ENCODE measurements around the gene ZDHHC9. TPM values are rescaled to one million over a fixed set of nuclear protein-coding genes. Genes with fewer than 3 reads are reported as not detected.

ZDHHC9 gene
- total and polyA plus RNA-seq, 12 donors = 4.3 to 75.7 (median 24.6) TPM

DNA sequence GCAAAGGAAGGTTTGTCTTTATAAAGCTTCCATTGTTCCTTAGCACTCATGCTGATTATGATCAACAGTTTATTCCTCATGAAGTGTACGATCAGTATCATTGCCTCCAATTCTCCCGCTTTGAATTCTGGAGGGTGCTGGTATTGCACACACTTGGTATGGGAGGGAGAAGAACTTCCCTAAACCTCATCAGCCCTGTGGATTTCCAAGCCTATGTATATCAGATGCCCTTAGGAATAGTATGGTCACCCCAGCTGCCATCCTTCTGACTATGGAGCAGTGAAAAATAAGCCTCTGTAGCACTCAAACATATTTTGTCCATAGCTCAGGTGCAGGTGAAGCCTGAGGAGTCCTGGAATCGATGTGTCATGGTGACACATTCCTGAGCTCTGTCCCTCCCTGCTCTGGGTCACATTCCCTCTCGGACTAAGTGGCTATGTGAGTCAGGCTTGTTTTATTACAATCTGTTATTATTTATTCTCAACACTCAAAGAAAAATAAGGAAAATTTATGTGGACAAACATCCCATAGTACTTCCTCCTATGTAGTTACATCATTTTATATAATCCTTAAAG, 2.0 kb upstream of the ZDHHC9 start:
- H3K27ac ChIP-seq = no peak overlapping the region
- 49 to 75% (median 64%) methylated on average over 4 of the region's 4 CpGs for WGBS, 4 donors
- no peak for DNase-seq
- H3K4me1 ChIP-seq (replicated peaks in 1 of 2) = no peaks in the 10 kb centered on the region
- H3K36me3 ChIP-seq (replicated peaks in 1 of 2) = no peaks in the 10 kb centered on the region
- H3K9me3 ChIP-seq (replicated peaks in 1 of 3) = no peaks in the 10 kb centered on the region
- H3K27me3 ChIP-seq = no peaks in the 10 kb centered on the region
- intact Hi-C loops (cut with DNase I) = no loop called here
- H3K4me3 ChIP-seq = no peak overlapping the region
- TF ChIP-seq, protein P1, sequence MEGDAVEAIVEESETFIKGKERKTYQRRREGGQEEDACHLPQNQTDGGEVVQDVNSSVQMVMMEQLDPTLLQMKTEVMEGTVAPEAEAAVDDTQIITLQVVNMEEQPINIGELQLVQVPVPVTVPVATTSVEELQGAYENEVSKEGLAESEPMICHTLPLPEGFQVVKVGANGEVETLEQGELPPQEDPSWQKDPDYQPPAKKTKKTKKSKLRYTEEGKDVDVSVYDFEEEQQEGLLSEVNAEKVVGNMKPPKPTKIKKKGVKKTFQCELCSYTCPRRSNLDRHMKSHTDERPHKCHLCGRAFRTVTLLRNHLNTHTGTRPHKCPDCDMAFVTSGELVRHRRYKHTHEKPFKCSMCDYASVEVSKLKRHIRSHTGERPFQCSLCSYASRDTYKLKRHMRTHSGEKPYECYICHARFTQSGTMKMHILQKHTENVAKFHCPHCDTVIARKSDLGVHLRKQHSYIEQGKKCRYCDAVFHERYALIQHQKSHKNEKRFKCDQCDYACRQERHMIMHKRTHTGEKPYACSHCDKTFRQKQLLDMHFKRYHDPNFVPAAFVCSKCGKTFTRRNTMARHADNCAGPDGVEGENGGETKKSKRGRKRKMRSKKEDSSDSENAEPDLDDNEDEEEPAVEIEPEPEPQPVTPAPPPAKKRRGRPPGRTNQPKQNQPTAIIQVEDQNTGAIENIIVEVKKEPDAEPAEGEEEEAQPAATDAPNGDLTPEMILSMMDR (IDR thresholded peaks at IDR 0.05) = no peak
- no peak for TF ChIP-seq POLR2A (IDR thresholded peaks at IDR 0.05)

DNA sequence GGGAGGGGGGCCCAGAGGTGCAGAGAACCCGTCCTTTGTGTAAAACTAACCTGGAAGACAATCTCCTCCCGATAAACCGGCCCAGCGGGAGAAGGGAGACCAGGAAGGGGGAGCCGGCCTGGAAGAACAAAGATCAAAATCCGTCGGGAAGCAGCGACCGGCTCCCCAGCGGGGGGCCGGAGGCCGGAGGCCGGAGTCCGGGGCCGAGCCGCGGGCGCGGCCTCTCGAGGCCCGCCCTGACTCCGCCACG, 552 bp downstream of the ZDHHC9 start:
- peak overlapping the region in 2 of 5 donors; percentile 71 to 81 for H3K27ac ChIP-seq
- H3K4me3 ChIP-seq = peak overlapping the region in 2 of 4 donors; percentile 41 to 82
- no peak for DNase-seq
- H3K36me3 ChIP-seq (replicated peaks in 1 of 2) = no peaks in the 10 kb centered on the region
- H3K4me1 ChIP-seq (replicated peaks in 1 of 2) = no peaks in the 10 kb centered on the region
- H3K9me3 ChIP-seq (replicated peaks in 1 of 3) = no peaks in the 10 kb centered on the region
- WGBS, 4 donors = 0 to 62% (median 15%) methylated on average over 2 to 23 of the region's 23 CpGs
- intact Hi-C loops (cut with DNase I) = no loop called here
- H3K27me3 ChIP-seq = no peaks in the 10 kb centered on the region
- TF ChIP-seq, protein P1 (IDR thresholded peaks at IDR 0.05) = no peak
- no peak for TF ChIP-seq POLR2A (IDR thresholded peaks at IDR 0.05)

DNA sequence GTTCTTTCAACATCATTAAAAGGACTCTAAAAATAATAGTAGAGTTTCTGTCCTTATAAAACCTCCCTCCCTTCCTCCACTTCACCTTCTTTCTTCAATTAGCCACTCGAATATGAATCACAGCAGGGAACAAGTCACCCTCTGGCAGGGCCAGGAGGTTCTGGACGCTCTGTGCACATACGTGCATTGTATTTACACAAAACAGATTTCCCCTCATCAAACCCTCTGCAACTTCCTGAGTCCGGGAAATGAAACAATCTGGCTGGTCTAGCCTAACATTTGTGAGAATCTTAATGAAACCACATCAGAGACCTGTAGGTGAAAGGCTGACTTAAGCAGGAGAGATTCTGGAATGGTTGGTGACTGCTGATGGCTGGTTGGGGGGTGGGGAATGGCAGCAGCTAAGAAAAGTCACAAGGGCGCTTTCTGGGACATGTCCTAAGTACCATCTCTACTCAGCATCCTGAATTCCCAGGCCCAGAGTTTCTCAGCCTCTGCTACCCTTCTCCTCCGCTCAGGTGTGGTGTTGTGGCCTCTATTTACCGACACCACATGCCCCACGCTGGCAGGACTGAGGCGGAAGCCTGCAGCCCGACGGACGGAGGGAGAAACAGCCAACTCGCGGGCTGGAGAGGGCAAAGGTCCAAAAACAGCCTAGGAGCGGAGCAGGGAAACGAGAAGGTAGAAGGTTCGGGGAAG, 1.0 kb downstream of the ZDHHC9 start:
- H3K27ac ChIP-seq = peak overlapping the region in 2 of 5 donors; percentile 71 to 81
- H3K4me3 ChIP-seq = peak overlapping the region in 2 of 4 donors; percentile 41 to 82
- TF ChIP-seq POLR2A (IDR thresholded peaks at IDR 0.05) = no peak
- TF ChIP-seq, protein P1 (IDR thresholded peaks at IDR 0.05) = no peak
- no peaks in the 10 kb centered on the region for H3K4me1 ChIP-seq (replicated peaks in 1 of 2)
- H3K36me3 ChIP-seq (replicated peaks in 1 of 2) = no peaks in the 10 kb centered on the region
- peak; percentile 16 to 54 (median 29) for DNase-seq
- H3K27me3 ChIP-seq = no peaks in the 10 kb centered on the region
- 2 to 42% (median 31%) methylated on average over 4 to 17 of the region's 17 CpGs for WGBS, 4 donors
- intact Hi-C loops (cut with DNase I) = no loop called here
- H3K9me3 ChIP-seq (replicated peaks in 1 of 3) = no peaks in the 10 kb centered on the region

DNA sequence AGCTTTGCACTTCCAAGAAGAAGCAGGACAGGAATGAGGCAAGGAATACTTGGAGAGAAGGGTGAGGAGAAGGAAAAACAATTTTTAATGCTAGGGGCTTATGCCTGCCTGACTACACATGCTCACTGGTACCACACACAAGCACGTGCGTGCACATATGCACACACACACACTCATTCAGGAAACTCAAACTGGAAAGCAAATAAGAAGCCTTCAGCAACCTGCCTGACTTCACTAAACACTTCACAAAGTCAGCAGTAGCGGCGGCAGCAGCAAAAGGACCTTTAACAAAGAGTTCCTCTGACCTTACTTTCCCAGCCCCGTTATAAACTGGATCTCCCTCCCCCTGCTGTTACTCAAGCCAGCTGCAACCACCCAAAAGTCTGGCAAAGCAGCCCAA, 3.3 kb downstream of the ZDHHC9 start:
- H3K27ac ChIP-seq = no peak overlapping the region
- H3K4me1 ChIP-seq (replicated peaks in 1 of 2) = no peaks in the 10 kb centered on the region
- TF ChIP-seq, protein P1 (IDR thresholded peaks at IDR 0.05) = no peak
- TF ChIP-seq POLR2A (IDR thresholded peaks at IDR 0.05) = no peak
- DNase-seq = no peak
- intact Hi-C loops (cut with DNase I) = no loop called here
- H3K4me3 ChIP-seq = no peak overlapping the region
- H3K27me3 ChIP-seq = no peaks in the 10 kb centered on the region
- no peaks in the 10 kb centered on the region for H3K36me3 ChIP-seq (replicated peaks in 1 of 2)
- no peaks in the 10 kb centered on the region for H3K9me3 ChIP-seq (replicated peaks in 1 of 3)
- WGBS, 4 donors = 62 to 86% (median 78%) methylated on average over 5 of the region's 5 CpGs
